GM19193 (cell line): ENCODE results near the gene PSMD13.

ENCODE experiments used
- POLR2A ChIP-seq: IDR thresholded peaks from 4 replicates; pipeline ENCODE4 v1.6.1; 2011; ENCODE audit not compliant: insufficient read depth, insufficient read length; ENCODE audit errors: extremely low read depth

Gene PSMD13

GRCh38 chr11:212150-213100 lies 24.4 kb upstream of the PSMD13 start:
- TF ChIP-seq POLR2A = no peak

DNA sequence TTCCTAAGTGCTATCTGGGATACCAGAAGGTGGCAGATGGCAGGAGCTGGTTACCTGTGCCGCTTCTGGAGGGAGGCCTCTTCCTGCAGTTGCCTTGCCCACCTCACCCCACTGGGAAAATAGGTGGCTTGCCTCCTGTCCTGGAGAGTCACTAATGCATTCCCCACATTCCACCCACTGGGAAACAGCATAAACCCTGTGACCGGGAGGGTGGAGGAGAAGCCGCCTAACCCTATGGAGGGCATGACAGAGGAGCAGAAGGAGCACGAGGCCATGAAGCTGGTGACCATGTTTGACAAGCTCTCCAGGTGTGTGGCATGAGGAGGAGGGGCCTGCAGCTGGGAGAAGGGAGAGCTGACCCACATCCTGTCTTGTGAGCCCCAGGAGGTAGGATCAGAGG lies 23.7 kb upstream of the PSMD13 start:
- no peak for TF ChIP-seq POLR2A

DNA sequence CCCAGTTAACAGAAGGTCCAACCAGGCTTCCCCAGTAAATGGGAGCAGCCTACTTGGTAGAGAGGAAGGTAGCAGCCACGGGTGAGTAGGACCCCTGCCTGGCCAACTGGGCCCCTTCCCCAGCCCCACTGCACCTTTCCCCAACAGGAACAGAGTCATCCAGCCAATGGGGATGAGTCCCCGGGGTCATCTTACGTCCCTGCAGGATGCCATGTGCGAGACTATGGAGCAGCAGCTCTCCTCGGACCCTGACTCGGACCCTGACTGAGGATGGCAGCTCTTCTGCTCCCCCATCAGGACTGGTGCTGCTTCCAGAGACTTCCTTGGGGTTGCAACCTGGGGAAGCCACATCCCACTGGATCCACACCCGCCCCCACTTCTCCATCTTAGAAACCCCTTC lies 22.7 kb upstream of the PSMD13 start:
- TF ChIP-seq POLR2A = no peak

GRCh38 chr11:215581-216037 lies 21.2 kb upstream of the PSMD13 start:
- no peak for TF ChIP-seq POLR2A

- no peak for TF ChIP-seq POLR2A
Measured at GRCh38 chr11:216081-216974, 20.4 kb upstream of the PSMD13 start.

DNA sequence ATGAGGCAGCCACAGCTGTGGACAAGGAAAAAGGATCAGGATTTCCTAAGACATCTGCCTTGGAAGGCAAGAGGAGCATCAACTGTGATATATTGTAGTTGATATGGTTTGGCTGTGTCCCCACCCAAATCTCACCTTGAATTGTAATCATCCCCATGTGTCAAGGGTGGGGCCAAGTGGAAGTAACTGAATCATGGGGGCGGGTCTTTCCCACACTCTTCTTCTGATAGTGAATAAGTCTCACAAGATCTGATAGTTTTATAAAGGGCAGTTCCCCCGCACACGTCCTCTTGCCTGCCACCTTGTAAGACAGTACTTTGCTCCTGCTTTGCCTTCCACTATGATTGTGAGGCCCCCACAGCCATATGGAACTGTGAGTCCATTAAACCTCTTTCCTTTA lies 19.1 kb upstream of the PSMD13 start:
- TF ChIP-seq POLR2A = no peak

GRCh38 chr11:218815-219593 lies 17.8 kb upstream of the PSMD13 start:
- TF ChIP-seq POLR2A = no peak

DNA sequence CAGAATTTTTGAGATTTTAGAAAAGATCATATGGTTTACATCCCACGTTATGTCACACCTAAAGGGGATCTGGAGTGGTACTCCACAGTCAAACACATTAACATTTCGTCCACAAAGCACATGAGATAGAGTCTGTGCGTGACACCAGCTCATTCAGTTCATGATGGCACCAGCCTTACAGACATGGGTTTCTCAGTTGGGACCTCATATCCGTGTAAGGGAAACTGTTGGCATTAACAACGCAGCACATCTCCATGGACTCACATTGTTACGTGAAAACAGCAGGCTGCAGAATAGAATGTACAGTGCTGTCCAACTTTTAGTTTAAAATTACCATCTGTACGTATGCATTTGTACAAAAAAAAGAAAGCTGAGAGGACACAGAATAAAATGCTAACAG lies 15.2 kb upstream of the PSMD13 start:
- no peak for TF ChIP-seq POLR2A

- no peak for TF ChIP-seq POLR2A
Measured at GRCh38 chr11:221998-222789, 14.6 kb upstream of the PSMD13 start.

DNA sequence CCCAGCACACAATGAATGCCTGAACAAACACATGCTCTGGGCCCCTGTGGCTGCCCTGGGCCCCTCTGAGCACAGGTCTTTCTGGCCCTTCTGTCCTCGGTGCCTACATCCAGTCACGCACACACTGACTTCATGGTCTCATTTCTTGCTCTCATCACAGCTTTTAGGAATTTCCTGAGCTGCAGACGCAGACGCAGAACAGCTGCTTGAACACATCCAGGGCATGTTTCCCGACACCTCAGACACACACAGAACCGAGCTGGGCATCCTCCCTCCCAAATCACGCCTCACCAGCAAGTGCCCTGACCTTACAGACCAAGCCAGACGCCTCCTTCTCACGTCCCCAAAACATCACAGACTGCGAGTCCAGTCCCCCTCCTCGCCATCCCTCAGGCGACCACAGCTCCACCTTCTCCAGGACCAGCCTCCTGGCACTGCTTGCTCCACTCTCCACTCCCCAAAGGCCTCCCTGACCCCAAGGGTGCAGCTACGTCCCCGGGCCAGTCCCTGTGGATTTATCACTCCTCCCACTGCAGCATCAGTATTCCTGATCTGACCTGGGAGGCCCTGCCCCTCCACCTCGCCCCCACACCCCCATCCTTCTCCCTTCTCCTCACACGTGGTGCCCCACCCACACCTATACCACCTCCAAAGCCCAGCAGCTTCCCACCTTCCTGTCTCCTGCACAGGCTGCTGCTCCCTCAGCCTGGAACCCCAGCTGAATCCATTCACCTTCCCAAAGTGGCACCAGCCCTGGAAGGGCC lies 13.6 kb upstream of the PSMD13 start:
- TF ChIP-seq POLR2A = no peak

- TF ChIP-seq POLR2A = no peak
Measured at GRCh38 chr11:223884-224283, 12.9 kb upstream of the PSMD13 start.

GRCh38 chr11:224424-224823 lies 12.4 kb upstream of the PSMD13 start:
- no peak for TF ChIP-seq POLR2A

DNA sequence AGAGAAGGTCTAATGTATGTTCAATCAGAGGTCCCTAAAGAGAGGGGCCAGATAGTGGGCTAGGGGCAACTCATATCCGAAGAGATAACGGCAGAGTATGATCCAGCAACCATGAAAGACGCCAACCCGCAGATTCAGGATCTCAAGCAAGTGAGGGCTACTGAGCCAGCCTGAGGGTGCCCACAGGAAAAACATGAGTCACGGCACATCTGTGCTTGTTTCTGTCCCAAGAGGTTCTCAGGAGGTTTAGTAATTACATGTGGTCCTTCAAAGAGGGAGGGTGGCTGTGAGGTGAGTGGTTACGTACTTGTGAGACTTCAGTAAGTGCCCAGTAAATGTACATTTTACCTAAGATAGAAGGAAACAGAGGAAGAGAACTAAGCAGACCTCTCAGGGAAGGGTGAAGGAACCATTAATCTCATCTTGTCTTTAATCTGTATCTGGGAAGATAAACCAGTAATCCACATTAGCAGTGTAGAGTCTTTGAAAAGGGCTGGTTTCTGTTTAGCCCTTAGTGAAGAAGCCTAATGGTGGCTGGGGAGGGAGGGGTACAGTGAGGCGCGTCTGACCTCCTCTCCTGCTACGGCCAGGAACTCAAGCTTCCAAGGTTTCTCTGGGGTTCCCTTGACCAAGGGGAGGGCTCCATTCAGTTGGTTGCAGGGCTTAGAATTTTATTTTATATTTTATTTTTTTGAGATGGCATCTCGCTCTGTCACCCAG lies 10.9 kb upstream of the PSMD13 start:
- no peak for TF ChIP-seq POLR2A
